HUES64 (cell line): ENCODE results near the gene INSYN2A.

Source experiments
- H3K27ac ChIP-seq: 2 replicates; pipeline ENCODE4 v1.7.0; 2013; ENCODE audit warnings: low read depth, low read length, inconsistent platforms
- H3K27me3 ChIP-seq: 2 replicates; pipeline ENCODE4 v1.6.1; 2013; ENCODE audit warnings: mild to moderate bottlenecking, low read length; ENCODE audit not compliant: insufficient read depth
- H3K36me3 ChIP-seq: 2 replicates; pipeline ENCODE4 v1.6.1; 2013; ENCODE audit warnings: mild to moderate bottlenecking, low read length; ENCODE audit not compliant: insufficient read depth
- H3K4me1 ChIP-seq: 2 replicates; pipeline ENCODE4 v1.6.1; 2013; ENCODE audit warnings: mild to moderate bottlenecking, low read length, moderate library complexity; ENCODE audit not compliant: insufficient read depth
- H3K4me3 ChIP-seq: 2 replicates; pipeline ENCODE4 v1.5.1; 2013; ENCODE audit warnings: mild to moderate bottlenecking, low read length, moderate library complexity
- H3K9ac ChIP-seq: 2 replicates; pipeline ENCODE4 v1.6.1; 2013; ENCODE audit warnings: mild to moderate bottlenecking, low read depth, low read length
- H3K9me3 ChIP-seq: 2 replicates; pipeline ENCODE4 v1.6.1; 2013; ENCODE audit warnings: low read depth, low read length; ENCODE audit not compliant: insufficient read depth
- WGBS: fragments of 150-250, 120-280 bp; methylation state at CpG from one replicate; pipeline ENCODE4 v1.1.7; 2013; ENCODE audit warnings: missing lambda C conversion rate; 5-methylcytosine and 5-hydroxymethylcytosine counted together

Gene INSYN2A

DNA sequence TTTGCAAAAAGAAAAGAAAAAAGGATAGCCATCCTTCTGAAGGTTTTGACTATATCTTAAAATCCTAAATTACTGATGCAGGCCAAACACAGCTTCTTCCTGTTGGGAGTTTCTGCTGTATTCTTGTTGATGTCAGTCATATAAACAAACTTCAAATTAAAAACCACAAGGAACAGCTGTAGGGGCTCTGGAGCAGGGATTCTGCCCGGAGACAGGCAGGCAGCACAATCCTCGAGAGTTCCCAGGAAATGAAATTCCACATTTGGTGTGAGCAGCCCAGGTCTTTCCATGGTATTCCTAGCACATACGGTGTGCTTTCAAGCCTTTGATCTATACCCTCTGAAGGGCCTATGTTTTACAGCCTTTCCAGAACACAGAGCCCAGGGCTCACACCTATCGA lies 43.2 kb downstream of the INSYN2A start:
- no peaks in the 10 kb centered on the region for H3K36me3 ChIP-seq
- H3K9me3 ChIP-seq: no peaks in the 10 kb centered on the region
- H3K4me1 ChIP-seq: peaks cover 27% of the 10 kb centered on the region
- 89% methylated on average over 4 of the region's 4 CpGs for WGBS
- H3K27me3 ChIP-seq: no peaks in the 10 kb centered on the region
- H3K9ac ChIP-seq: no peak overlapping the region
- no peak overlapping the region for H3K4me3 ChIP-seq
- H3K27ac ChIP-seq: no peak overlapping the region

DNA sequence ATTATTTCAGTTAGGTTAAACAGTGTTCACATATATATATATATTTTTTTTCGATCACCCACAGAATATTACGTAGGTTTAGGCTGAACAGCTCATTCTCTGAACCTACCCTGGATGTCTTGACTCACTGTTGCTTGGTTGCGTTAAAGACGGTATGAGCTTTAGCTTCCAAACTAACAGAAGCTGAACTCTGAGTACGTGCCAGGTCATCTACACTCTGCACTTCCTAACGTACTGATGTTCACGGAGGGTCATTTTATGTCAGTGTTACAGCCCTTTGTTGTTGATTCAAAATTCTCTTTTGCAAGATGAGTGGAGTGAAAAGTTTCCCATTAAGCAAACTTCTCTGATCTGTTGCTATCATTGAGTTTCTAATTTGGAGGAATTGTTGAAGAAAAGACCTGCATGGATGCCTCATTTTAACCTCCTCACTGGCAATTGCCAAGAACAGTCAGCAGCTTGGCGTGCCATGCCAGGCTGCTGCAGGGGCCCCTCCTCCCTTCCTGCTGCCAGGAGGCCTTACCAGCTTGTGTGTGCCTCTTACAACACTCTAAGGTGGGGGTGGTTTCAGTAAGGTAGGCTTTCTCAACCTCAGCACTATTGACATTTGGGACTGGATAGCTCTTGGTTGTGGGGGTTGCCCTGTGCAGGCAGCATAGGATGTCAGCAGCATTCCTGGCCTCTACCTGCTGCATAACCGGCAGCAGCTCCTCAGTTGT lies 44.3 kb downstream of the INSYN2A start:
- Histone ChIP-seq H3K36me3 (no peaks in the 10 kb centered on the region), H3K27me3 (no peaks in the 10 kb centered on the region), H3K27ac (no peak overlapping the region), H3K9me3 (no peaks in the 10 kb centered on the region), H3K4me1 (peaks cover 30% of the 10 kb centered on the region), H3K9ac (no peak overlapping the region), H3K4me3 (no peak overlapping the region)
- 93% methylated on average over 9 of the region's 9 CpGs for WGBS

DNA sequence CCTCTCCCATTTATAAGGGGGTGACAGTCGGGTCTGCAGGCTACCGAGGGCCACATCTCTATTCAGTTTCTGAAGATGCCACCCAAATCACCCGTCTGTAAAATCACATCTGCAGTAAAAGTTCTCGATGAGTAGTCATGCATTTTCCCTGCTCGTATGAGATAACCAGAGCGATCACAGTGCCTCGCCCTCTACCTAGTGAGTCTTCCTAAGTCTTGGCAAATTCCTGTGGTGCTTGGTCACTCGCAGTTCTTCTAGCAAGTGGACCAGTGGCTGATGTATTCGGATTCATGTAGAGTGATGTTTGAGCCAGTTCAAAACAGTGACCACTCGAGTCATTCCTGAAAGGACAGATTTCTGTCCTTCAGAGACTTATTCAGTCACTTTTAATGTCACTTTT lies 44.9 kb downstream of the INSYN2A start:
- WGBS: 92% methylated on average over 10 of the region's 10 CpGs
- Histone ChIP-seq H3K4me3 (no peak overlapping the region), H3K9ac (no peak overlapping the region), H3K9me3 (no peaks in the 10 kb centered on the region), H3K27ac (no peak overlapping the region), H3K27me3 (no peaks in the 10 kb centered on the region), H3K36me3 (no peaks in the 10 kb centered on the region), H3K4me1 (peaks cover 30% of the 10 kb centered on the region)

DNA sequence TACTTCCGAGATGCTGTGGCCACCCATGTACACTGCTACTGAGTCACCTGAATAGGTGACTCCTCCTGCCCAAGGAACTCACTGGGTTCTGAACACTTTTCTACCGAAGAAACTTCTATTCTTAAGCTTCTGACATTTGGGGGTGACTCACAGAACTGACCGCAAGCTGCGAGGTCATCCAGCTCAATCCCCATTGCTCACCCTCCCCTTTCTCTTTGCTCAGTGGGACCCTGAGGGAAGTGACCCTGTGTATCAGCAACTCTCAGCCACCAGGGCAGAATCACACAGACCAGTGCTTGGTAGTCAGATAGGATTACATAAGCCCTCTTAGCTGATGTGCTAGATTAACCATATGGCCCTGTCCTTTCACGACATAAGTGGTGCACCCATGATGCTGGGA lies 46.3 kb downstream of the INSYN2A start:
- no peaks in the 10 kb centered on the region for H3K9me3 ChIP-seq
- 63% methylated on average over 5 of the region's 5 CpGs for WGBS
- H3K36me3 ChIP-seq: no peaks in the 10 kb centered on the region
- H3K27me3 ChIP-seq: no peaks in the 10 kb centered on the region
- no peak overlapping the region for H3K9ac ChIP-seq
- peak overlapping the region; percentile 11; the same call in 1 of the 2 replicates for H3K27ac ChIP-seq
- peaks cover 30% of the 10 kb centered on the region for H3K4me1 ChIP-seq
- no peak overlapping the region for H3K4me3 ChIP-seq

DNA sequence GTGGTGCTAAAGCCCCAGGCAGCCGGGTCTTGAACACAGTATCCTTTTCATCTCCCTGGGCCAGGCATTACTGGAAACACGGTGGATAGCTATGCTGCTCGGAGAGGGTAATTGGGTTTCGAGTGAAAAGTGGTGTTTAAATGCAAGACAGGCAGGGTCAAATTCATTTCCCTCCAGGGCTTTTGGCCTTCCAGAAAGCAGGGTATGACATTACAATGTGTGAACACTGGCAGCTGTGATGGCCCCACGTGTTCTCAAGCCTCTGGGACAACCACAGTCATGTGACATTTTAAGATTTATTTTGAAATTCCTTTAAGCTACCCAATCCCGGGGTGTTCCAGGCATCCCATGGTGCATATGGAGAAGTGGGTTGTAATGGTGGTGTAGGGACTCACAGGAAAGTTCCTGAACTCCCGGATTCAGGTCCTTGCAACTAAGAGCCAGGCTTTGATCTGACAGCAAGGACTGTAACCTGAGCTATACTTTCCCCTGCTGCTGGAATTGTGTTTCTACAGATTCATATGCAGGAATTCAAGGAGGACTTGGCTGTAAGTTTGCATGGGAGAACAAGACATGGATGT lies 46.8 kb downstream of the INSYN2A start:
- 50% methylated on average over 7 of the region's 7 CpGs for WGBS
- H3K9ac ChIP-seq: no peak overlapping the region
- no peaks in the 10 kb centered on the region for H3K9me3 ChIP-seq
- no peak overlapping the region for H3K4me3 ChIP-seq
- H3K27me3 ChIP-seq: no peaks in the 10 kb centered on the region
- H3K4me1 ChIP-seq: peaks cover 30% of the 10 kb centered on the region
- H3K36me3 ChIP-seq: no peaks in the 10 kb centered on the region
- H3K27ac ChIP-seq: peak overlapping the region; percentile 36

DNA sequence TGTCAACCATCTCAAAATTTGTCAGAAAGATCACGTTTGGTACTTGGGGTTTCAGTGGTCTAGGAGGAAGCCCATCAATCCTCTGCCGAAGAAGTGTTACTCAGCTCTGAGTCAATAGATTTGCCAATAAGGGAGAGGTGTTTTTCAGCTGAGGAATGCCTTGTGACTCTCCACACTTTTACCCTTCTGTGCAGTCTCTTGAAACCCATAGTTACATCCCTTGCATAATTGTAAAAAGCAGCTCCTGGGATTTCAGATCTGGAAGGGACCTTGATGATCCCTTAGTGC lies 47.5 kb downstream of the INSYN2A start:
- H3K27me3 ChIP-seq: no peaks in the 10 kb centered on the region
- 82% methylated on average over 2 of the region's 2 CpGs for whole genome bisulfite sequencing
- H3K9ac ChIP-seq: no peak overlapping the region
- no peaks in the 10 kb centered on the region for H3K36me3 ChIP-seq
- H3K27ac ChIP-seq: peak overlapping the region; percentile 36
- H3K4me1 ChIP-seq: peaks cover 30% of the 10 kb centered on the region
- no peak overlapping the region for H3K4me3 ChIP-seq
- H3K9me3 ChIP-seq: no peaks in the 10 kb centered on the region

DNA sequence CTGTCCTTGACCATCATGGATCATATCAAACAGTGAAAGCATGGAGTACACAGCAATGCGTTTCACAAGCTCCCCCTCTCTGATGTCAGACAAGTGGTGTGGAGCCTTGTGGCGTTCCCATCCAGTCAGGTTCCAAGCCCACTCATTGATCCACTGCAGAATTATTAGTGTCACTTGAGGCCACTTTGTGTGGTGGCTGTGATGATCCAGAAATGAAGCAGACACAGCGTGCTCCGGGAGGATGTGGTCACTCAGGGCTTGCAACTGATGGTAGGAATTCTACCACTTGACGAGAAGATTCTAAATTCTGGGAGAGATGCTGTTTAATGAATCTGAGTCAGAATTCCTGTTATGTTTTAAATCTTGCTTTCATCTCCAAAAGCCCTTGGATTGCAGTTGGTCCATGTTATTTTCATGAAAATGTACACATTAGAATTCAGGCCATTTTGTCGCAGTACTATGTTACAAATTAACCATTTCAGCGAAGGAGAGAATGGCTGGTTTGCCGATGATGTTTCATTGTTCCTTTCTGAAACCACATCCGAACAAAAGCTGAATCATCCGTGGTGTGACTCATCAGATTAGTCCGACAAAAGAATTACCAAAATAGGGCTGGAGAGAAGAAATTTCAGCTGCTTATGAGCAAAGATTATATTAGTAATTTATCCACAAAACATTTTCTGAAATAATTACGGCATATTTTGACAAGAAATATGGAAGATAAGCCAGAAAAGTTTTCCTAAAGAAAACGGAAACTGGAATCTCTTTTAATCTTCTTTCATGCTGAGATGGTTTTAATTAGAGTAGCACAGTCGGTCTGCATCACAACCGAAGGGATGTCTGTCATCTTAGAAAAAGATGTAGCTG lies 48.1 kb downstream of the INSYN2A start:
- H3K9ac ChIP-seq: no peak overlapping the region

DNA sequence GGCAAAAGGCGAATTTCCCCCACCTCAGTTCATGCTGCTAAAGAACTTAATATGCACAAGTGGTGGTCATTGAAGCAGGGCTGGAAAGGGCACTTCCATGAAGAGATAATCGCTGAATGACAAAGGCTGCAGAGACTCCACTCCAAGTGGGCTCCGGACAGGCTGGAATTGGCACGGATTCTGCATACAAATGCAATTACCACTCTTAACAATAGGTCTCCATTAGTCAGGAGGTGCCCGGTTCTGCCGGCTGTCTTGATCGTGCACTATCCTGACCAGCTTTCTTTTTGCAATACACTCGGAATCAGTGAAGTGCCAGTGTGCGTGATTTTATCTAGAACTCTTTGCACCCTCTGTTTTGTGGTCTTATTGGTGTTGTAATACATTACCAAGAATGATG lies 49.7 kb downstream of the INSYN2A start:
- Histone ChIP-seq H3K9ac (no peak overlapping the region), H3K27ac (no peak overlapping the region), H3K27me3 (no peaks in the 10 kb centered on the region), H3K4me1 (peaks cover 29% of the 10 kb centered on the region), H3K9me3 (no peaks in the 10 kb centered on the region), H3K36me3 (no peaks in the 10 kb centered on the region), H3K4me3 (no peak overlapping the region)
- 89% methylated on average over 9 of the region's 9 CpGs for WGBS

More for the DNA sequence above, 48.1 kb downstream of the INSYN2A start:
- Histone ChIP-seq H3K4me1 (peaks cover 30% of the 10 kb centered on the region), H3K27me3 (no peaks in the 10 kb centered on the region), H3K9me3 (no peaks in the 10 kb centered on the region), H3K4me3 (no peak overlapping the region), H3K27ac (peak overlapping the region; percentile 36), H3K36me3 (no peaks in the 10 kb centered on the region)
- WGBS: 89% methylated on average over 14 of the region's 15 CpGs
